Measurements from ENCODE around the gene PPP2R5D.
A peak's percentile ranks its signal among the peaks of the same experiment; 100 is the strongest.

DNA sequence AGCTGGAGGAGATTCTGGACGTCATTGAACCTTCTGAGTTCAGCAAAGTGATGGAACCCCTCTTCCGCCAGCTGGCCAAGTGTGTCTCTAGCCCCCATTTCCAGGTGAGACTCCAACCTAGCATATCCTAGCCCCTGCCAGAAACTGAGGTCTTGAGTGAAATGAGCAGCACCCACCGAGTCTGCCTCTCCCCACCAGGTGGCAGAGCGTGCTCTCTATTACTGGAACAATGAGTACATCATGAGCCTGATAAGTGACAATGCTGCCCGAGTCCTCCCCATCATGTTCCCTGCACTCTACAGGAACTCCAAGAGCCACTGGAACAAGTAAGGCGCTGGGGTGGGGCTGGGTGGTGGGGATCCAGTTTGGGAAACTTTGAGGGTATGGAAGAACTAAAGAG is 24.8 kb downstream of the PPP2R5D start:
- TF ChIP-seq CTCF (IDR thresholded peaks at IDR 0.05 in 4 of 5, conservative IDR thresholded peaks at IDR 0.05 in 1 of 5): peak in 4 of 5 experiments; percentile 46 to 56 (median 52)
- TF ChIP-seq POLR2A (IDR thresholded peaks at IDR 0.05): no peak

Measured in gastrocnemius medialis (tissue), 4 donors.